HL-60 (cell line): ENCODE measurements around the gene POLR2F.

Source experiments
- DNase-seq, 2 experiments: peaks; one replicate each; pipeline ENCODE4 v3.0.0-alpha.2; 2010 to 2020; ENCODE audit warnings: low read depth in 1 of 2, low spot score in 1 of 2
- H3K27ac ChIP-seq: fragments of 250-450 bp; sonication (Bioruptor Pico); replicated peaks from 2 replicates; pipeline ENCODE4 v1.5.1; 2020; ENCODE audit warnings: mild to moderate bottlenecking, moderate library complexity
- H3K27me3 ChIP-seq: fragments of 250-450 bp; sonication (Bioruptor Pico); 2 replicates; pipeline ENCODE4 v1.5.1; 2021; ENCODE audit warnings: mild to moderate bottlenecking, moderate library complexity; ENCODE audit not compliant: insufficient read depth, poor library complexity, severe bottlenecking
- H3K4me3 ChIP-seq: replicated peaks from 2 replicates; pipeline ENCODE4 v1.5.1; 2011; ENCODE audit warnings: mild to moderate bottlenecking, control low read depth, low read length; ENCODE audit not compliant: insufficient read depth
- CTCF ChIP-seq: IDR thresholded peaks from one replicate; pipeline ENCODE4 v1.5.1; 2011; ENCODE audit warnings: low read length, control low read depth, inconsistent platforms; ENCODE audit not compliant: insufficient read depth
- GABPA ChIP-seq: IDR thresholded peaks from 2 replicates; pipeline ENCODE4 v1.6.1; 2012; ENCODE audit warnings: low read depth
- POLR2AphosphoS5 ChIP-seq: IDR thresholded peaks from 2 replicates; pipeline ENCODE4 v1.6.1; 2012; ENCODE audit warnings: low read depth
- REST ChIP-seq: IDR thresholded peaks from 2 replicates; pipeline ENCODE4 v1.6.1; 2012; ENCODE audit warnings: low read depth; ENCODE audit not compliant: insufficient replicate concordance
- SPI1 ChIP-seq: IDR thresholded peaks from 2 replicates; pipeline ENCODE4 v1.6.1; 2012; ENCODE audit warnings: low read depth, mild to moderate bottlenecking, borderline replicate concordance

The POLR2F gene

GRCh38 chr22:37940698-37941376 lies 12.7 kb upstream of the POLR2F start:
- peak; percentile 6 for TF ChIP-seq CTCF
- peak; percentile 15; the same call in 1 of the 2 replicates for TF ChIP-seq SPI1
- TF ChIP-seq POLR2AphosphoS5, result no peak
- TF ChIP-seq REST, result no peak
- TF ChIP-seq GABPA, result no peak
- no peak overlapping the region for H3K4me3 ChIP-seq
- H3K27me3 ChIP-seq, result no peaks in the 10 kb centered on the region
- peak; percentile 73 for DNase-seq
- no peak overlapping the region for H3K27ac ChIP-seq

- Histone ChIP-seq H3K27ac (no peak overlapping the region), H3K4me3 (no peak overlapping the region)
- TF ChIP-seq SPI1 (no peak), POLR2AphosphoS5 (no peak), GABPA (no peak), REST (no peak), CTCF (no peak)
These were observed 11.4 kb upstream of the POLR2F start for GRCh38 chr22:37942133-37942532.

GRCh38 chr22:37943136-37943824 lies 10.2 kb upstream of the POLR2F start:
- Histone ChIP-seq H3K4me3 (no peak overlapping the region), H3K27ac (no peak overlapping the region), H3K27me3 (no peaks in the 10 kb centered on the region)
- DNase-seq, result no peak
- no peak for TF ChIP-seq CTCF
- TF ChIP-seq SPI1, result no peak
- TF ChIP-seq REST, result no peak
- no peak for TF ChIP-seq POLR2AphosphoS5
- TF ChIP-seq GABPA, result no peak

More at GRCh38 chr22:37942133-37942532, 11.4 kb upstream of the POLR2F start:
- DNase-seq, result no peak
- no peaks in the 10 kb centered on the region for H3K27me3 ChIP-seq
